Thyroid gland (tissue), 4 donors: ENCODE data around the gene FAM222B.

Source experiments
- CTCF ChIP-seq, 6 experiments: fragments of 200-600 bp in 3 of 6; fragments of 450-650 bp in 3 of 6; sonication (generic) in 3 of 6; IDR thresholded peaks; one replicate each; pipeline ENCODE4 v1.5.1; 2016 to 2019; ENCODE audit warnings: antibody characterized with exemption in 6 of 6, mild to moderate bottlenecking in 2 of 6, inconsistent platforms in 1 of 6, moderate library complexity in 1 of 6
- POLR2A ChIP-seq, 2 donors: fragments of 450-650 bp; IDR thresholded peaks; one replicate each; pipeline ENCODE4 v1.6.1; 2017; ENCODE audit warnings: antibody characterized with exemption in 2 of 2, mild to moderate bottlenecking in 2 of 2, moderate library complexity in 1 of 2

GRCh38 chr17:28860363-28860808, 17.8 kb upstream of the FAM222B start:
- no peak for TF ChIP-seq CTCF (IDR thresholded peaks at IDR 0.05)
- no peak for TF ChIP-seq POLR2A (IDR thresholded peaks at IDR 0.05)
